HepG2 (cell line): ENCODE results near the gene RFX7. TPM values are rescaled to one million over a fixed set of nuclear protein-coding genes. Genes with fewer than 3 reads are reported as not detected.
A peak's percentile ranks its signal among the peaks of the same experiment; 100 is the strongest.

Experiments
- BATF2 ChIP-seq: sonication (generic); formaldehyde crosslinking; IDR thresholded peaks from 2 replicates; pipeline ENCODE4 v1.8.0; 2022; ENCODE audit warnings: mild to moderate bottlenecking, missing genetic modification reagents, moderate library complexity
- STAT5B ChIP-seq: sonication (generic); formaldehyde crosslinking; IDR thresholded peaks from 2 replicates; pipeline ENCODE4 v1.4.0; 2020; ENCODE audit warnings: missing genetic modification reagents
- TP53 ChIP-seq: sonication (generic); formaldehyde crosslinking; conservative IDR thresholded peaks from 2 replicates; pipeline ENCODE4 v1.4.0; 2020; ENCODE audit warnings: missing genetic modification reagents
- ZNF12 ChIP-seq: sonication (generic); formaldehyde crosslinking; IDR thresholded peaks from 2 replicates; pipeline ENCODE4 v1.5.0; 2020; ENCODE audit warnings: missing genetic modification reagents
- ZNF367 ChIP-seq: sonication (generic); formaldehyde crosslinking; IDR thresholded peaks from 2 replicates; pipeline ENCODE4 v1.4.0; 2020; ENCODE audit warnings: missing genetic modification reagents, borderline replicate concordance
- ZNF383 ChIP-seq: sonication (generic); formaldehyde crosslinking; IDR thresholded peaks from 2 replicates; pipeline ENCODE4 v1.4.0; 2020; ENCODE audit warnings: missing genetic modification reagents, mild to moderate bottlenecking, borderline replicate concordance
- ZNF441 ChIP-seq: sonication (generic); formaldehyde crosslinking; IDR thresholded peaks from 2 replicates; pipeline ENCODE4 v1.7.0; 2021; ENCODE audit warnings: missing genetic modification reagents, borderline replicate concordance
- ZNF570 ChIP-seq: sonication (generic); formaldehyde crosslinking; IDR thresholded peaks from 2 replicates; pipeline ENCODE4 v1.4.0; 2020; ENCODE audit warnings: mild to moderate bottlenecking, missing genetic modification reagents, borderline replicate concordance
- ZNF841 ChIP-seq: sonication (generic); formaldehyde crosslinking; IDR thresholded peaks from 2 replicates; pipeline ENCODE4 v1.8.1; 2023; ENCODE audit warnings: missing genetic modification reagents, borderline replicate concordance
- polyA plus RNA-seq, 8 experiments: library from polyadenylated mRNA; depleted of rRNA in 3 of 8; stranded (reverse) in 7 of 8; unstranded in 1 of 8; fragments of >200 nt; fragmentation: Illumina TruSeq in 4 of 8; extraction: Trizol in 4 of 8; gene quantifications; 2 replicates each; pipeline versions ENCODE4 v1.2.1 to v1.2.3, GENCODE V29; 2011 to 2016; ENCODE audit warnings: low read depth in 4 of 8, missing spikeins in 1 of 8, mixed read lengths in 1 of 8; ENCODE audit not compliant: insufficient read depth in 1 of 8
- total RNA-seq, 5 experiments: library from RNA; depleted of rRNA; stranded (reverse); fragments of >200 nt; fragmentation: Illumina TruSeq; extraction: Trizol; gene quantifications; 2 replicates each; pipeline ENCODE4 v1.2.3, GENCODE V29; 2016; ENCODE audit warnings: low read depth in 1 of 5
- TF ChIP-seq, protein P1 (sequence below): sonication (generic); formaldehyde crosslinking; conservative IDR thresholded peaks from 2 replicates; pipeline ENCODE4 v1.8.0; 2022; ENCODE audit warnings: missing genetic modification reagents
- TF ChIP-seq, protein P2 (sequence below): sonication (generic); formaldehyde crosslinking; IDR thresholded peaks from 2 replicates; pipeline ENCODE4 v1.4.0; 2020; ENCODE audit warnings: missing genetic modification reagents, borderline replicate concordance
- TF ChIP-seq, protein P3 (sequence below): sonication (generic); formaldehyde crosslinking; IDR thresholded peaks from 2 replicates; pipeline ENCODE4 v1.5.0; 2020; ENCODE audit warnings: mild to moderate bottlenecking, missing genetic modification reagents, borderline replicate concordance
- TF ChIP-seq, protein P4 (sequence below): sonication (generic); formaldehyde crosslinking; conservative IDR thresholded peaks from 2 replicates; pipeline ENCODE4 v1.8.0; 2022; ENCODE audit warnings: mild to moderate bottlenecking, moderate library complexity, missing genetic modification reagents

RFX7 gene
- total and polyA plus RNA-seq, 2 of the 13 experiments (the other 11 are each of a cell fraction or from before 2014, with no cell fraction given), result 8.5 to 10.4 TPM

DNA sequence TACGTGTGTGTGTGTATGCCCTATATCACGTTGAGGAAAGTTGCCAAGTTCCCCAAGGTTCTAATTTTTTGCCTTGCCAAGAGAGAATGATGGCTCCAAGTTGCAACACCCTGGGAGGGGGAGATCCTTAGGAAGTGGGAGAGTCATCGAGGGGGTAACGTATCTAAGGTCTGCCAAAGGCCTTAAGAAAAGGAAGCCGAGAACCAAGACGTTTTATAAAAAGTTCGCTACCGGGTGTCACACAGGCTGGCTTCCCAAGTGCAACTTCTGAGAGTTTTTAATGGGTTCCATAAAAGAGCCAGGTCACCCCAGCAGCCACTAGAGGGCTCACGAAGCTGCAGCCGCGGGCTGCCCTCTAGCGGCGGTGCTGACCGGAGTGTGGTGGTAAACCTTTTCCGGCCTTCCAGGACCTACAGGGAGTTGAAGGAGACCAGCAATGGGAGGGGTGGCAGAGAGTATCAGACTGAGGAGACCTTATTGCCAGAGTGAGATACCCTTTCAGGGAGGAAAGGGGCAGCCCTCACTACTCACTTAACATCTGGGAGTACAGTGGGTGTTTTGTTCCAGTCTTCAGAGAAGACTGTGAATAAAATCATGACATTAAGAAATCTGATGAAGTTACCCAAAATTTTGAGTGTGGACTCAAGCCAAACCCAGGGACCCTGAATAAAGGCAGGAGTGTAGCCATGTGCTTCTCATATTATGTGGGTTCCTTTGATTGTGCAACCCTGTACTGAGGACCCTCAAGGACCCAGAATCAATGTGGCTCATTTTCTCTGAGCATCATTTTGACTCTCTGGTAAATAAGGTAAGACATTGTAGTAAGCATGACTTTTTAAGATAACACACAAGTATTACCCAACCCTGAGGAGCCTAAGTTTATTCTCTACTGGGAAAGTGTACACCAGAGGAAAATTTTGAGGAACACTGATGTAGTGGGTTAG is 2.5 kb upstream of the RFX7 start (continued):
- TF ChIP-seq BATF2 (CRISPR knock-in tag), result no peak
- TF ChIP-seq ZNF383 (CRISPR knock-in tag), result no peak
- TF ChIP-seq ZNF841 (CRISPR knock-in tag), result no peak
- TF ChIP-seq ZNF367 (CRISPR knock-in tag), result no peak
- peak; percentile 41; the same call in 1 of the 2 replicates for TF ChIP-seq ZNF441
- no peak for TF ChIP-seq STAT5B (CRISPR knock-in tag)
- TF ChIP-seq ZNF570 (CRISPR knock-in tag), result no peak
- TF ChIP-seq ZNF12, result peak; percentile 50; the same call in 1 of the 2 replicates
- TF ChIP-seq, protein P1, sequence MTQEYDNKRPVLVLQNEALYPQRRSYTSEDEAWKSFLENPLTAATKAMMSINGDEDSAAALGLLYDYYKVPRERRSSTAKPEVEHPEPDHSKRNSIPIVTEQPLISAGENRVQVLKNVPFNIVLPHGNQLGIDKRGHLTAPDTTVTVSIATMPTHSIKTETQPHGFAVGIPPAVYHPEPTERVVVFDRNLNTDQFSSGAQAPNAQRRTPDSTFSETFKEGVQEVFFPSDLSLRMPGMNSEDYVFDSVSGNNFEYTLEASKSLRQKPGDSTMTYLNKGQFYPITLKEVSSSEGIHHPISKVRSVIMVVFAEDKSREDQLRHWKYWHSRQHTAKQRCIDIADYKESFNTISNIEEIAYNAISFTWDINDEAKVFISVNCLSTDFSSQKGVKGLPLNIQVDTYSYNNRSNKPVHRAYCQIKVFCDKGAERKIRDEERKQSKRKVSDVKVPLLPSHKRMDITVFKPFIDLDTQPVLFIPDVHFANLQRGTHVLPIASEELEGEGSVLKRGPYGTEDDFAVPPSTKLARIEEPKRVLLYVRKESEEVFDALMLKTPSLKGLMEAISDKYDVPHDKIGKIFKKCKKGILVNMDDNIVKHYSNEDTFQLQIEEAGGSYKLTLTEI (CRISPR knock-in tag), result no peak
- TF ChIP-seq, protein P2, sequence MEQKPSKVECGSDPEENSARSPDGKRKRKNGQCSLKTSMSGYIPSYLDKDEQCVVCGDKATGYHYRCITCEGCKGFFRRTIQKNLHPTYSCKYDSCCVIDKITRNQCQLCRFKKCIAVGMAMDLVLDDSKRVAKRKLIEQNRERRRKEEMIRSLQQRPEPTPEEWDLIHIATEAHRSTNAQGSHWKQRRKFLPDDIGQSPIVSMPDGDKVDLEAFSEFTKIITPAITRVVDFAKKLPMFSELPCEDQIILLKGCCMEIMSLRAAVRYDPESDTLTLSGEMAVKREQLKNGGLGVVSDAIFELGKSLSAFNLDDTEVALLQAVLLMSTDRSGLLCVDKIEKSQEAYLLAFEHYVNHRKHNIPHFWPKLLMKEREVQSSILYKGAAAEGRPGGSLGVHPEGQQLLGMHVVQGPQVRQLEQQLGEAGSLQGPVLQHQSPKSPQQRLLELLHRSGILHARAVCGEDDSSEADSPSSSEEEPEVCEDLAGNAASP (CRISPR knock-in tag), result peak; percentile 60; the same call in 1 of the 2 replicates
- TF ChIP-seq TP53 (CRISPR knock-in tag), result no peak
- TF ChIP-seq, protein P3, sequence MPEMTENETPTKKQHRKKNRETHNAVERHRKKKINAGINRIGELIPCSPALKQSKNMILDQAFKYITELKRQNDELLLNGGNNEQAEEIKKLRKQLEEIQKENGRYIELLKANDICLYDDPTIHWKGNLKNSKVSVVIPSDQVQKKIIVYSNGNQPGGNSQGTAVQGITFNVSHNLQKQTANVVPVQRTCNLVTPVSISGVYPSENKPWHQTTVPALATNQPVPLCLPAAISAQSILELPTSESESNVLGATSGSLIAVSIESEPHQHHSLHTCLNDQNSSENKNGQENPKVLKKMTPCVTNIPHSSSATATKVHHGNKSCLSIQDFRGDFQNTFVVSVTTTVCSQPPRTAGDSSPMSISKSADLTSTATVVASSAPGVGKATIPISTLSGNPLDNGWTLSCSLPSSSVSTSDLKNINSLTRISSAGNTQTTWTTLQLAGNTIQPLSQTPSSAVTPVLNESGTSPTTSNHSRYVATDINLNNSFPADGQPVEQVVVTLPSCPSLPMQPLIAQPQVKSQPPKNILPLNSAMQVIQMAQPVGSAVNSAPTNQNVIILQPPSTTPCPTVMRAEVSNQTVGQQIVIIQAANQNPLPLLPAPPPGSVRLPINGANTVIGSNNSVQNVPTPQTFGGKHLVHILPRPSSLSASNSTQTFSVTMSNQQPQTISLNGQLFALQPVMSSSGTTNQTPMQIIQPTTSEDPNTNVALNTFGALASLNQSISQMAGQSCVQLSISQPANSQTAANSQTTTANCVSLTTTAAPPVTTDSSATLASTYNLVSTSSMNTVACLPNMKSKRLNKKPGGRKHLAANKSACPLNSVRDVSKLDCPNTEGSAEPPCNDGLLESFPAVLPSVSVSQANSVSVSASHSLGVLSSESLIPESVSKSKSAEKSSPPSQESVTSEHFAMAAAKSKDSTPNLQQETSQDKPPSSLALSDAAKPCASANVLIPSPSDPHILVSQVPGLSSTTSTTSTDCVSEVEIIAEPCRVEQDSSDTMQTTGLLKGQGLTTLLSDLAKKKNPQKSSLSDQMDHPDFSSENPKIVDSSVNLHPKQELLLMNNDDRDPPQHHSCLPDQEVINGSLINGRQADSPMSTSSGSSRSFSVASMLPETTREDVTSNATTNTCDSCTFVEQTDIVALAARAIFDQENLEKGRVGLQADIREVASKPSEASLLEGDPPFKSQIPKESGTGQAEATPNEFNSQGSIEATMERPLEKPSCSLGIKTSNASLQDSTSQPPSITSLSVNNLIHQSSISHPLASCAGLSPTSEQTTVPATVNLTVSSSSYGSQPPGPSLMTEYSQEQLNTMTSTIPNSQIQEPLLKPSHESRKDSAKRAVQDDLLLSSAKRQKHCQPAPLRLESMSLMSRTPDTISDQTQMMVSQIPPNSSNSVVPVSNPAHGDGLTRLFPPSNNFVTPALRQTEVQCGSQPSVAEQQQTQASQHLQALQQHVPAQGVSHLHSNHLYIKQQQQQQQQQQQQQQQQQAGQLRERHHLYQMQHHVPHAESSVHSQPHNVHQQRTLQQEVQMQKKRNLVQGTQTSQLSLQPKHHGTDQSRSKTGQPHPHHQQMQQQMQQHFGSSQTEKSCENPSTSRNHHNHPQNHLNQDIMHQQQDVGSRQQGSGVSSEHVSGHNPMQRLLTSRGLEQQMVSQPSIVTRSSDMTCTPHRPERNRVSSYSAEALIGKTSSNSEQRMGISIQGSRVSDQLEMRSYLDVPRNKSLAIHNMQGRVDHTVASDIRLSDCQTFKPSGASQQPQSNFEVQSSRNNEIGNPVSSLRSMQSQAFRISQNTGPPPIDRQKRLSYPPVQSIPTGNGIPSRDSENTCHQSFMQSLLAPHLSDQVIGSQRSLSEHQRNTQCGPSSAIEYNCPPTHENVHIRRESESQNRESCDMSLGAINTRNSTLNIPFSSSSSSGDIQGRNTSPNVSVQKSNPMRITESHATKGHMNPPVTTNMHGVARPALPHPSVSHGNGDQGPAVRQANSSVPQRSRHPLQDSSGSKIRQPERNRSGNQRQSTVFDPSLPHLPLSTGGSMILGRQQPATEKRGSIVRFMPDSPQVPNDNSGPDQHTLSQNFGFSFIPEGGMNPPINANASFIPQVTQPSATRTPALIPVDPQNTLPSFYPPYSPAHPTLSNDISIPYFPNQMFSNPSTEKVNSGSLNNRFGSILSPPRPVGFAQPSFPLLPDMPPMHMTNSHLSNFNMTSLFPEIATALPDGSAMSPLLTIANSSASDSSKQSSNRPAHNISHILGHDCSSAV (CRISPR knock-in tag), result no peak
- TF ChIP-seq, protein P4, sequence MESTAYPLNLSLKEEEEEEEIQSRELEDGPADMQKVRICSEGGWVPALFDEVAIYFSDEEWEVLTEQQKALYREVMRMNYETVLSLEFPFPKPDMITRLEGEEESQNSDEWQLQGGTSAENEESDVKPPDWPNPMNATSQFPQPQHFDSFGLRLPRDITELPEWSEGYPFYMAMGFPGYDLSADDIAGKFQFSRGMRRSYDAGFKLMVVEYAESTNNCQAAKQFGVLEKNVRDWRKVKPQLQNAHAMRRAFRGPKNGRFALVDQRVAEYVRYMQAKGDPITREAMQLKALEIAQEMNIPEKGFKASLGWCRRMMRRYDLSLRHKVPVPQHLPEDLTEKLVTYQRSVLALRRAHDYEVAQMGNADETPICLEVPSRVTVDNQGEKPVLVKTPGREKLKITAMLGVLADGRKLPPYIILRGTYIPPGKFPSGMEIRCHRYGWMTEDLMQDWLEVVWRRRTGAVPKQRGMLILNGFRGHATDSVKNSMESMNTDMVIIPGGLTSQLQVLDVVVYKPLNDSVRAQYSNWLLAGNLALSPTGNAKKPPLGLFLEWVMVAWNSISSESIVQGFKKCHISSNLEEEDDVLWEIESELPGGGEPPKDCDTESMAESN (CRISPR knock-in tag), result no peak
